Measurements from ENCODE around the gene RBM34. TPM values are rescaled to one million over a fixed set of nuclear protein-coding genes. Genes with fewer than 3 reads are reported as not detected.

Gene RBM34
- polyA plus RNA-seq, 4 donors: 68.7 to 88.6 (median 82.6) TPM

GRCh38 chr1:235156740-235157139 lies 4.3 kb downstream of the RBM34 start:
- no peak for DNase-seq (ENCODE audit: low read depth in 4 of 4, low spot score in 3 of 4)

- no peak for DNase-seq (ENCODE audit: low read depth in 4 of 4, low spot score in 3 of 4)
Observed at GRCh38 chr1:235156265-235156664, 4.8 kb downstream of the RBM34 start.

DNA sequence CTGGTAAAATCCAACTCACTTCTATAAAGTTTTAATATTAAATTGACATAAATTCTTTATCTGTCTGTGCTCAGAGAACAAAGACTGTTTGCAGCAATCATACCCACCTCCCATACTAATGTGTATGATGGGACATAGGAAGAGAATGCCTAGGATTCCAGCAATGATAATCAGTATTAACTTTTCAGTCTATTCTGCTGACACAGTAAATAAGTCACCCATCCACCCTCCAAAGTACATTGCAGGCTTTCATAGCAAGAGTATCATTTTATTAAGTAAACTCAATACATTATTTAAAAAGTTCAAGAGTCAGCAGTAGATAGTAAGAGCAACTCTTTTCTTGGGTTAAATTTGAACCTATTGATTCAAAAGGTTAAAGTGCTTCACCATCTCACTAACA lies 8.8 kb downstream of the RBM34 start:
- DNase-seq (ENCODE audit: low read depth in 4 of 4, low spot score in 3 of 4): no peak

DNA sequence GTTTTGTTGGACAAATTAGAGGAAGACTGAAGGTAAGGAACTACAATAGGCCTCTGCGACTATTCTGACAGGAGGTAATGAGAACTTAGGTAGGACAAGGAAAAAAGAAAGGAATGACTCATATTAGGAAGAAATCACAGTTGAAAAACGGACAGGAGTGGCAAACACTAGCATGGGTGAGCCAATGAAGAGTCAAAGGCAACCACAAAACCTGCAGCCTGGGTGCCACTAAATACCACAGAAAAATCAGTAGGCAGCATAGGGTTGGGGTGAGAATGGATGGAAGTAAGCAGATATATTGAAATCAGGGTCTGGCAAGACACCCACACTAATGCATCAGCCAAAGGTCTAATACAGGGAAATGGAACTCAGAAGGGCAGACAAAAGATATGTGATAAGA lies 10.0 kb downstream of the RBM34 start:
- DNase-seq (ENCODE audit: low read depth in 4 of 4, low spot score in 3 of 4): no peak

GRCh38 chr1:235149824-235150223 lies 11.2 kb downstream of the RBM34 start:
- no peak for DNase-seq (ENCODE audit: low read depth in 4 of 4, low spot score in 3 of 4)

- DNase-seq (ENCODE audit: low read depth in 4 of 4, low spot score in 3 of 4): no peak
Observed at GRCh38 chr1:235147269-235147668, 13.8 kb downstream of the RBM34 start.

GRCh38 chr1:235145639-235146038 lies 15.4 kb downstream of the RBM34 start:
- DNase-seq (ENCODE audit: low read depth in 4 of 4, low spot score in 3 of 4): no peak

DNA sequence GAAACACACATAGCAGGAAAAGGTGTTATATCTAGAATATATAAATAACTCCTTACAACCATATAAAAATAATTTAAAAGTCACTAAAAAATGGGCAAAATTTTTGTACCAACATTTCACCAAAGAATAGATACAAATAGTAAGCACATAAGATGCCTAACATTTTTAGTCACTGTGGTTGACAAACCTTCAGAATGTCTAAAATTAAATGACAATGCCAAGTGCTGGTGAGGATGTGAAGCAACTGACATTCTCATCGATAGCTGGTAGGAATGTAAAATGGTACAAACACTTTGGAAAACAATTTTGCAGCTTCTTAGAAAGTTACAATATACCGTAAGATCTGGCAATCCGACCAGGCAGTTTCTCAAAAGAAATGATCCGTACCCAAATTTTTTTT lies 18.1 kb downstream of the RBM34 start:
- no peak for DNase-seq (ENCODE audit: low read depth in 4 of 4, low spot score in 3 of 4)

DNA sequence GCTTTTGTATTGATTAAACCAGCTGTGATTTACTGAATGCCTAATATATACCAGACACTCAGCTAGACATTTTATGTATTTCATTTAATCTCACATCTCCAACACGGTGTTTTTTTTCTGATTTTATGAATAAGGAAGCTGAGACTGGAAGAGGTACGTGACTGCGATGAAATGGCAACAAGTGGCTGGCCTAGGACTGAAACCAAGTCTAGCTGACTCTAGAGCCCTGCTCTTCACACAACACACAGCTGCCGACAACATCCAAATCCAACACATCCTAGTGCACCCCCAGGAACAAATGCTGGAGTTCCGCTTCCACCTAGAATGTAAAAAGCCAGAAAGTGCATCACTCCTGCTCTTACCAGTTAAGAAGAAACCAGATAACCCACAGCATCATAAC lies 21.7 kb downstream of the RBM34 start:
- DNase-seq (ENCODE audit: low read depth in 4 of 4, low spot score in 3 of 4): no peak

GRCh38 chr1:235138821-235139220 lies 22.2 kb downstream of the RBM34 start:
- DNase-seq (ENCODE audit: low read depth in 4 of 4, low spot score in 3 of 4): no peak

DNA sequence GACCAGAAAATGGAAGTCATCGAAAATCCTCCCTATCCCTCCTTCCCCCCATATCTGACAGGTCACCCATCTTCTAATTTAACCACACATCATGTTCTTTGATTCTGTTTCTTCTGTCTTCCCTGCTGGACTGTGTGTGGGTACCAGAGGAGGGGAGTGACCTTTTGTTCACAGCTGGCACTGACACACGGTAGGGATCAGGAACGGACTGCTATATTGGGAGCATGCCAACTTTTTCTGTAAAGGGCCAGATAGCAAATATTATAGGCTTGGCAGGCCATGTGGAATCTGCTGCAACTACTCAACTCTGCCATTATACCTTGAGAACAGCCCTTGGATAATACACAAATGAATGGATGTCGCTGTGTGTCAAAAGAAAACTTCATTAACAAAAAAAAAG lies 24.9 kb downstream of the RBM34 start:
- DNase-seq (ENCODE audit: low read depth in 4 of 4, low spot score in 3 of 4): no peak

DNA sequence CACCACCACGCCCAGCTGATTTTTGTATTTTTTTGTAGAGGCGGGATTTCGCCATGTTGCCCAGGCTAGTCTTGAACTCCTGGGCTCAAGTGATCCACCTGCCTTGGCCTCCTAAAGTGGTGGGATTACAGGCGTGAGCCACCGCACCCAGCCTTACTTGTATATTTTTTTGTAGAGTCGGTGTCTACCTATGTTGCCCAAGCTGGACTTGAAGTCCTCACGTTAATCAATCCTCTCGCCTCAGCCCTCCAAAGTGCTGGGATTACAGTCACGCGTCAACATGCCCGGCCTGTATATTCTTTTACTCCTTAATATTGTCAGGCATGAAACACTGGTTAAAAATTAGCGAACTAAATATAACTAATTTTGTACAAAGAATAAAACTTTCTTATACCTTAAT lies 26.9 kb downstream of the RBM34 start:
- no peak for DNase-seq (ENCODE audit: low read depth in 4 of 4, low spot score in 3 of 4)

- DNase-seq (ENCODE audit: low read depth in 4 of 4, low spot score in 3 of 4): no peak
Observed at GRCh38 chr1:235133086-235133485, 28.0 kb downstream of the RBM34 start.

DNA sequence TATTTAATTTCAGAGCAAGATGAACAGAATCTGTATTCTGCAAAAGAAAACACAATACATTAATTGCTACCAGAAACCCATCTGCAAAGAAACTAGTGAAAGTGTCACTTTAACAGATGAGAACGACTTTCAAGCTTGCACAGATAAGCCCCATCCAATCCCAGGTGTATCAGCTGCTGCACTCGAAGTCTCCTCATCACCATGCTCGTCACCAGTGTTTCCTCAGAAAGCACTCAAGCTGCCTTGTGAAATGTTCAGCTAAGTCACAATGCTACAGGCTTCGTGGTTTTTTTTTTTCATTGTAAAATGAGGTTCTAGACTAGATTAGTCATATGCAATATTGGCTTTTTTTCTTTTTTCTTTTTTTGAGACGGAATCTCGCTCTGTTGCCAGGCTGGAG lies 29.1 kb downstream of the RBM34 start:
- DNase-seq (ENCODE audit: low read depth in 4 of 4, low spot score in 3 of 4): no peak

DNA sequence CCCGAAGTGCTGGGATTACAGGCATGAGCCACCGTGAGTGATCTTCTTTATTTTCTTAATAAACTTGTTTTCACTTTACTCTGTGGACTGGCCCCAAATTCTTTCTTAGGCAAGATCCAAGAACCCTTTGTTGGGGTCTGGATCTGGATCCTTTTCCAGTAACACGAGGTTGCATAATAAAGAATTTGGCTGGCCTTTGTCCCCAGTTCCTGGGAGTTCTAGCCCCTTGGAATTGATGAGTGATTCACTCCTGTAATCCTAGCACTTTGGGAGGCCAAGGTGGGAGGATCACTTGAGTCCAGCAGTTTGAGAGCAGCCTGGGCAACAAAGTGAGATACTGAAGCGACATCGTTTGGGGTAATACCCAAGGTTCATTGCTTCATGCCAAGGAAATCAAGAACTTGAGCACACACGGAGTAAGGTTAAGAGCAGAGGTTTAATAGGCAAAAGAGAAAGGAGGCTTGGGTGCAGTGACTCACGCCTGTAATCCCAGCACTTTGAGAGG lies 30.2 kb downstream of the RBM34 start:
- DNase-seq (ENCODE audit: low read depth in 4 of 4, low spot score in 3 of 4): no peak

GRCh38 chr1:235129774-235130570 lies 31.1 kb downstream of the RBM34 start:
- DNase-seq (ENCODE audit: low read depth in 4 of 4, low spot score in 3 of 4): no peak

- peak; percentile 95 to 96 (median 96) for DNase-seq (ENCODE audit: low read depth in 4 of 4, low spot score in 3 of 4)
Observed at GRCh38 chr1:235128456-235129328, 32.4 kb downstream of the RBM34 start, which contains the start of gene TOMM20. TOMM20 (minus strand) TSS chr1:235128837; CDS start chr1:235128715, 122 bp downstream.

- no peak for DNase-seq (ENCODE audit: low read depth in 4 of 4, low spot score in 3 of 4)
Observed at GRCh38 chr1:235127732-235128455, 33.2 kb downstream of the RBM34 start.

DNA sequence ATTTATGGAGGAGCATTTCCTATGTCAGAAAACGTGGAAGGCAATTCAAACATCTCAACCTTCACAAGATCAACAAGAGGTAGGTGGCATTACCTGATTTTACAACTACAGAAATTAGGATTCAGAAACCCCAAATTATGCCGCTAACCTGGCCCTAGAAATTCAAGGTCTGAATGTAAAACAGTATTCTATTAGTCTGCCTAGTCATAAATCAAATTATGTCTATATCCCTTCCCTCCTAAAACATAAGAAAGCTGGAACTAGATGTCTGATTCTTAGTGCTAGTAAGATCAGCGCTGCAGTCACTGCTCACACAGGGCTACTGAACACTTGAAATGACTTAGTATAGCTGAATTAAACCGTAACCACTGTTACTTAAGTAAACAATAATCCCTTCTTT lies 33.8 kb downstream of the RBM34 start:
- no peak for DNase-seq (ENCODE audit: low read depth in 4 of 4, low spot score in 3 of 4)

DNA sequence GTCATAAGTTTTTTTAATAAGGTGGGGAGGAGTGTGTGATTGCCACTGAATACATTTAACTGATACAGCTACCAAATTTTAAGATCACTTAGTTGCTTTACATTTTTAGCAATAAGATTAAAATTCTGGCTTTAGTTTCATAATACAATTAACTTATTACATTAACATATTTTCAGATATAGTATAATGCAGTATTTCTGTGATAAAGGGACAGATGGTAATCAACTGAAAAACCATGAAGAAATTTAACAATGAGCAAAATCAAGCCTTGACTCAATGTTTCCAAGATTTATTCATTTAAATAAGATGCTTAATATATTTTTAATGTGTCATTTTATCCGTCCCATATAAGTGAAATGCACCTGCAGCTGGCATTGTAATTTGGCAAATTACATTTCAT lies 36.4 kb downstream of the RBM34 start:
- no peak for DNase-seq (ENCODE audit: low read depth in 4 of 4, low spot score in 3 of 4)

- DNase-seq (ENCODE audit: low read depth in 4 of 4, low spot score in 3 of 4): no peak
Observed at GRCh38 chr1:235124111-235124510, 36.9 kb downstream of the RBM34 start.
